ENCODE measurements around the gene LGALSL. TPM values are rescaled to one million over a fixed set of nuclear protein-coding genes. Genes with fewer than 3 reads are reported as not detected.

Gene LGALSL
- total RNA-seq, 4 donors from 2014 or later, result 81.9 to 231 (median 169) TPM

DNA sequence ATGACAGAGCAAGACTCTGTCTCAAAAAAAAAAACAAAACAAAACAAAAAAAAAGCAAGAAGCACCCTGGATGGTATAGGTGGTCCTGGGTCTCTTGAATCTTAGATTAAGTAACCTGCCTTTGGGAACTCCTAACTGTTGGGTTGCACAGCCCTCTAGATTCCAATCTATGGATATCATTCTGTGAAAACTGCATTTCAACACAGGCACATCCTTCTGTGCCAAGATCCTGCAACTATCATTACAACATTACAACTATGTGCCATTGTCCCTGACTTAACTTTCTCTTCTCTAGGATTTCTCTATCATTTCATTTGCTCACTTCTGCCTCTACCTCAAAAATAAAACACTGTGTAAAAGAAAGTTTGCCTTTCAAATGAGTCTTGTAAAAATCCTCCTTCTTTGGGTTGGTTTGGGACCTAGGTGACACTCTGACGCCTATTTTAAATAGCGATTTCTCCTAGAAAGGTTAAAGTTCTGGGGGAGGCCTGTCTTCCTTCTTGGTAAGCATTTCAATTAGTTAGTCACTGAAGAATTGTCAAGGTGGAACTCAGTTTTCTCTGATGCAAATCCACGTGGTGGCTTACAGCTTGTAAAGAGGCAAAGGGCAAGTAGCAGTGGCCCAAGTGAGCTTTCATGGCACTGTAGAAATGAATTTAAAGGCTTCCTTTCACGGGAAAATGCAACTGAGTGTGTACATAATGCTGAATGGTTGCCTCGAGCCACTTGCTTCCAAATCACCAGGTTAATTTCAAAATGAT, 9.2 kb downstream of the LGALSL start:
- intact Hi-C loops (cut with DNase I; ENCODE audit: low total_unique reads), result no loop called here
- TF ChIP-seq CTCF (IDR thresholded peaks at IDR 0.05), result no peak
- no peak for TF ChIP-seq POLR2A (IDR thresholded peaks at IDR 0.05)
- no peak overlapping the region for H3K4me3 ChIP-seq (ENCODE audit: low read depth, poor library complexity, severe bottlenecking)
- no peak for DNase-seq (ENCODE audit: low spot score in 2 of 2)
- WGBS, 2 donors, result 70 to 85% methylated on average over 5 of the region's 5 CpGs

DNA sequence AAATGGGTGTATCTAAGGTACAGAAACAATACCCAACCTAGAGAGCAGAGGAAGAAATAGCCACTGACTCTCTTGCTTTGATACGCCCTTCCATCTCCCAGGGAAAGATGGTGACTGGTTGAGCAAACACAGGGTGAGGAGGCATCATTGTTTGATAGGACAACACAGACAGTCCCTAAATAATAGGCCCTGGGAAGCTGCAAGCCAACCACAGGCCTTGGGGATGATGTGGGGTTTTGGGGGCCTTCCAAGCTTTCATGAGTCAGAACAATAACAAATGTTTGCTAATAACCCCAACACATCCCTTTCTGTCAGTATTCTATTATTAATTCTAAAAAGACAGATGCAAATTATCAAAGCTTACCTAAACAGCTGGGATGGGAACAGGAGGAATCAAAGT, 9.8 kb downstream of the LGALSL start:
- intact Hi-C loops (cut with DNase I; ENCODE audit: low total_unique reads), result no loop called here
- DNase-seq (ENCODE audit: low spot score in 2 of 2), result no peak
- no peak overlapping the region for H3K4me3 ChIP-seq (ENCODE audit: low read depth, poor library complexity, severe bottlenecking)
- no peak for TF ChIP-seq CTCF (IDR thresholded peaks at IDR 0.05)
- WGBS, 2 donors, result 59 to 84% methylated on average over 1 of the region's 1 CpG

DNA sequence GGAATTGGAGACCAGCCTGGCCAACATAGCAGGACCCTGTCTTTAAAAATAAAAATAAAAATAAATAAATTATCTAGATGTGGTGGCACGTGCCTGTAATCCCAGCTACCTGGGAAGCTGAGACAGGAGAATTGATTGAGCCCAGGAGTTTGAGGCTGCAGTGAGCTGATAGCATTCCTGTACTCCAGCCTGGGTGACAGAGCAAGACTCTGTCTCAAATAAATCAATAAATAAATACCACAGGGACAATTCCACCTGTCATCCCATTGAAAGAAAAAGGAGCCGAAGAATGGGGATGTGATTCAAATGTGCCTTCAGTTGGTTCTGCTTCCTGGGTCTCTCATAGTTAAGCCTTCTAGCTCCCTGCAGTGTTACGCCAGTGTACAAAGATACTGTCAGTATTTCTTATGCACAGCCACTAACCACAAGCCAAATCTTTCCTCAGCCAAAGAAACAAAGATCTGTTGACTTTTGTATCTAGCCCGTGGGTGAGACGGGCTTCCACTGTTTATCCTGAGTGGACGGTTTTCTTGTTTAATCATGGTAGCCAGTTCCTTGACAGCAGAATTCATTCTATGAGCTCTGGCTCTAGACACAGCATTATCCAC, 12.6 kb downstream of the LGALSL start:
- WGBS, 2 donors, result 72 to 75% methylated on average over 6 of the region's 6 CpGs
- DNase-seq (ENCODE audit: low spot score in 2 of 2), result no peak
- intact Hi-C loops (cut with DNase I; ENCODE audit: low total_unique reads), result no loop called here
- H3K4me3 ChIP-seq (ENCODE audit: low read depth, poor library complexity, severe bottlenecking), result no peak overlapping the region
- no peak for TF ChIP-seq CTCF (IDR thresholded peaks at IDR 0.05)
- TF ChIP-seq POLR2A (IDR thresholded peaks at IDR 0.05), result no peak

DNA sequence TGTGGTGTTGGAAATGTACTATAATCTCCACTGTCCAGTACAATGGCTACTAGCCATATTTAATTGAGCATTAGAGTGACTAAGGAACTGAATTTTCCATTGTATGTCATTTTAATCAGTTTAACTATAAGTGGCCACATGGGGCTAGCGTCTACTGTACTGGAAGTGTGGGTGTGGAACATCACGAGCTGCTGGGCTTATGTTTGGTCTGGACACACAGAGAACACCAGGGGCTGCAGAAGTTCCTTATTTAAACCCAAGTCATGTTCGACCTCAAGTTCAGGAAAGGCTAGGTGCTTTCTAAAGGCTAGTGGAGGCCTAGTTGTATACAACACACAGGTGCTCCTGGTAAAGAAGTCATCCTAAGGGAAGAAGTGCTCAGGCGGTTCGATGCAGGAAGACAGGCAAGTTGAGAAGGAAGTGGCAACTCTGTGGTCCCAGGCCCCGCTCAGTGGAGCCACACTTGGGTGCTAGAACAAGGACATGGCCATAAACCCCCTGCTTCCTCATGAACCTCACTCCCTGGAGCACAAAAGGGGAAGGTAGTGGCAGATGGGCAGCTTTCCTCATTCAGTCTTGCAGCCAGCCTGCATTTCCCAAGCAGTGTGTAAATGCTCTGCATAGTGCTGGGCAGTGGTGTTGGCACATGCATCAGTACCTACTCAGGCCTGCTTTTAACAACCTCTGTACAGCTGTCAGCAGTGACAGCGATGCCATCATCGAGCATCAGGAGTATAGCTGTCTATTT, 13.3 kb downstream of the LGALSL start:
- TF ChIP-seq POLR2A (IDR thresholded peaks at IDR 0.05), result no peak
- TF ChIP-seq CTCF (IDR thresholded peaks at IDR 0.05), result no peak
- H3K4me3 ChIP-seq (ENCODE audit: low read depth, poor library complexity, severe bottlenecking), result no peak overlapping the region
- WGBS, 2 donors, result 83 to 87% methylated on average over 8 of the region's 8 CpGs
- intact Hi-C loops (cut with DNase I; ENCODE audit: low total_unique reads), result no loop called here
- no peak for DNase-seq (ENCODE audit: low spot score in 2 of 2)

DNA sequence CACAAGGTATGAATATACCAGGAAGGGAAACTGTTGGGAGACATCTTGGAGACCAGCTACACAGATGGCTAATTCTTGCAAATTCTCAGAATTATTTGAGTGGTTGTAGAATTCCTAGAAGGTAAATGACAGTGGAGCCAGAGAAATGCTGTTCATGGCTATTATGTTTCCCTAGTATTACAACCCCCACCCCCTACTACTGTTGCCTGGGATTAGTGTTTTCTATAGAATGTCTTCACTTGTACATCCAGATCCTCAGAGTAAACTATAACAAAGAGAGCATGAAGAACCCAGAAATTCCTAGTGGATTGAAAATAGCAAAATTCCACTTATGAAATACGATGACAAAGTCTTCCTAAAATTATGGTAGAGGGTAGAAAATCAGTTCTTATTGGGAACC, 15.3 kb downstream of the LGALSL start:
- intact Hi-C loops (cut with DNase I; ENCODE audit: low total_unique reads), result no loop called here
- 81 to 95% methylated on average over 1 of the region's 1 CpG for WGBS, 2 donors
- H3K4me3 ChIP-seq (ENCODE audit: low read depth, poor library complexity, severe bottlenecking), result no peak overlapping the region
- no peak for DNase-seq (ENCODE audit: low spot score in 2 of 2)
- TF ChIP-seq POLR2A (IDR thresholded peaks at IDR 0.05), result no peak
- no peak for TF ChIP-seq CTCF (IDR thresholded peaks at IDR 0.05)
